HG03095 (cell line): Measurements from ENCODE around the gene KCTD19.
A peak's percentile ranks its signal among the peaks of the same experiment; 100 is the strongest.

Experiments used
- ATAC-seq: cut with Tn5 transposase; IDR thresholded peaks from one replicate; pipeline ENCODE4 v1.9.1; 2021; ENCODE audit warnings: moderate library complexity; ENCODE audit not compliant: unreplicated experiment

The KCTD19 gene

DNA sequence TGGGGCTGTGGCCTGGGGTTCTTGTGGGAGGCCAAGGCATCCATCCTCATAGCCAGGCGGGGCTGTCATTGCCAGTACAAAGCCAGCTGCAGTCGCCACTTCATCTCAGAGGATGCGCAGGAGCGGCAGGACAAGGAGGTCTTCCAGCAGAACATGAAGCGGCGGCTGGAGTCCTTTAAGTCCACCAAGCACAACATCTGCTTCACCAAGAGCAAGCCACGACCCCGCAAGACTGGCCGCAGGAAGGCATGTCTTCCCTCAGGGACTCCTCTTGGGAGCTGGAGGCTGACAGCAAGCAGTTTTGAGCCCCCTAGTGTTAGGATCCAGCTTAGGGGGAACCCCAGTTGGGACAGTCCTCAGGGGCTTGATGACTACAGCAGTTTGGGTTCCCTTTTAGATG, 62.3 kb downstream of the KCTD19 start:
- ATAC-seq = no peak

DNA sequence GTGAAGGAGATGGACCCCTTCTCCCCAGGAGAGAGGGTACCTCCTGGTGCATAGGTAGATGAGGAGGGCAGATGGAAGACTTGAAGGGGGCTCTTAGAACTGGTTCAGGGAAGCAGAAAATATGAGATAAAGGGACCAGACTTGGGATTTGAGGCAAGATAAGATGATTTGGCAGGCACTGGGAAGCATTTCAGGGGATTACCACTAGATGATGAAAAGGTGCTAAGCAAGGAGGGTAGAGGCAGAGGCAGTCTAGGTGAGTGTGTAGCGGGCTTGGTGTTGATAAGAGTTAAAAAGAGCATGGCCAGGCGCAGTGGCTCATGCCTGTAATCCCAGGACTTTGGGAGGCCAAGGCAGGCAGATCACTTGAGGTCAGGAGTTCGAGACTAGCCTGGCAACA, 63.3 kb downstream of the KCTD19 start:
- no peak for ATAC-seq

DNA sequence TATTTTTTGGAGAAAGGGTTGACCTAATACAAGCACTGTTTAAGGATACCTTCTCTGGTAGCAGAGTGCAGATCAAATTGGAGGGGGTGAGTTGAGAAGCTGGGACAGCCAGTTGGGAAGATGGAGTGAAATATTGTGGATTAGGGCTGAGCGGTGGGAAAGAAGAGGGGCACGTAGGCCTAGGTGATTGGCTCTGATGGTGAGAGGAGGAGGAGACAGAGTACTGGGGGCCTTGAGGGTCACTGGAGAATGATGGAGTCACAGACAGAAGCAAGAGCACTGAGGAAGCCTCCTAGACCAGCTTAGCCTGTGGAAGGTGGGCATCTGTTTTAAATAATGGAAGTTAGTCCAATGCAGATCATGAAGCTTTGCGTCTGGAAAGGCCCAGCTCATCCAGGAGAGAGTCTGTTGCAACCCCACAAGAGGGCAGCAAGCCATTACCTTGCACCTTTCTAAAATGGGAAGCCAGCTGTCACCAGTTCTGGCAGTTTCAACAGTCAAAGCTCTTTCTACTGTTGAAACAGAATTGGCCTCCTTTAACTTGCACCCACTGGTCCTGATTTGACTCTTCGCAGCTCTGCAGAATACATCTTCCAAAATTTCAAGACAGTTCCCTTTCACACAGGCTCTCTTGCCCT, 66.0 kb downstream of the KCTD19 start:
- peak; percentile 53 for ATAC-seq

DNA sequence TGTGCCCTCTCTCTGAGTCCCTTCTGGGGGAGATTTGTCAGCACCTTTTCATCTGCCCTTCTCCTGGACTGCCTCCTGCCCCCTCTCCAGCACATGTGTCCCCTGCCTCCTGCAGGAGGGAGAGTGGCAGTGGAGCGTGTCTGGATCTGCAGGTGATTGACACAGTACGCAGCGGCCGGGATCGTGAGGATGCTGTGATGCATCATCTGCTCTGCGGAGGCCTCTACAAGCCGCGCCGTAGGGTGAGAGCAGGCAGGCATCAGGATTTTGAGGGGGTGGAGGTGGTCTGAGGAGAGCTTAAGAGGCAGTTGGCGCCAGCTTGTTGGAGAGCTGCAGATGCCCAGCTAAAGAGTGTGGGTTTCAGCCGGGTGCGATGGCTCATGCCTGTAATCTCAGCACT, 66.8 kb downstream of the KCTD19 start:
- ATAC-seq = no peak

DNA sequence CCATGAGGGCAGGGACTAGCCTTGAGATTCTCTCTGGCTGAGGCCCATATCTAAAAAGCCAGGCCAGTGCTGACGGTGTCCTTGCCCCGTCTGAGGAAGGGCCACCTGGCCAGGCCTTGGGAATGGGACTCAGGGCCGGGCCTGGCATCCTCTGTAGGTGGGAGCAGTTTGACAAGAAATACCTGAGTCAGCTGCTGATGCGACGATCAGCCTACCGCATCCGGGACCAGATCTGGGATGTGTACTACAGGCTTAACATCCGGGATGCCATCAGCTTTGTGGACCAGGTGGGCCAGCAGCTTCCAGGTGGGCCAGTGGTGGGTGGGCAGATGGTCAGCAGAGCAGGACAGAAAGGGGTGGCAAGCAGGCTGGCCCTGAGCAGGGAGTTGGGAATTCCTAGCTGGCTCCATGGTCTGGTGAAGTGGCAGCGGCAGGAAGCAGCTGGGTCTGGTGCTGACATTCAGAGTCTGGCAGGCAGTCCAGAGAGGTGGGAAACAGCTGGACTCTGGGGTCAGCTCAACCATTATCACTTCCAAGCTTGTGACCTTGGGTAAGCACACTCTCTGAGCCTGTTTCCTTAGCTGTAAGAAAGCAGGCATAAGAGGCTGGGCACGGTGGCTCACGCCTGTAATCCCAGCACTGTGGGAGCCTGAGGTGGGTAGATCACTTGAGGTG, 68.2 kb downstream of the KCTD19 start:
- no peak for ATAC-seq

DNA sequence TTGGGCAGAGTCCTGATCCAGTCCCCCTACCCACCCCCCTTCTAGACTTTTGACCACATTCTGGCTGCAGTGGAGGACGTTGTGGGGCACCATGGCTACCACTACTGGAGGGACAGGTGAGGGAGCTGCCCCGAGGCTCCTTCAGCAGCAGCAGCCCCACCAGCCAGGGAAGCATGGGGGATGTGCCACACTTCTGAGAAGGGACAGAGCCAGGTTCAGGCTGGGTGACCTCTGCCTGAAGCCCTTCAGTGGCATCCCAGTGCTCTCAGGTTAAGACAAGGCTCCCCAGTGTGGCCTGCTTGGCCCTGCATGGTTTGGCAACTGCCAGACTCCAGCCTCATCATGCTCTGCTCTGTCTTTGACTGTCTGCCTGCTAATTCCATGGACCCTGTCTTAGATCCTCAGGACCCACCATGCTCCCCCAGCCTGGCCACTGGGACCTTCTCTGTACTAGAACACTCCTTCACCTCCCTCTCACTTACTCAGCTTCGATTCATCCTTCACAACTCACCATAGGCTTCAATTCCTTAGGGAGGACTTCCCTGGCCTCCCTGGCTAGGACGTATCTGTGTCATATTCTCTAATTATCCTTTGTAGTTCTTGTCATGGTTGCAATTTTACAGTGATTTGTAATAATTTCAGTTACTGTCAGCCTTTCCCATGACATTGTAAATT, 68.9 kb downstream of the KCTD19 start:
- no peak for ATAC-seq

DNA sequence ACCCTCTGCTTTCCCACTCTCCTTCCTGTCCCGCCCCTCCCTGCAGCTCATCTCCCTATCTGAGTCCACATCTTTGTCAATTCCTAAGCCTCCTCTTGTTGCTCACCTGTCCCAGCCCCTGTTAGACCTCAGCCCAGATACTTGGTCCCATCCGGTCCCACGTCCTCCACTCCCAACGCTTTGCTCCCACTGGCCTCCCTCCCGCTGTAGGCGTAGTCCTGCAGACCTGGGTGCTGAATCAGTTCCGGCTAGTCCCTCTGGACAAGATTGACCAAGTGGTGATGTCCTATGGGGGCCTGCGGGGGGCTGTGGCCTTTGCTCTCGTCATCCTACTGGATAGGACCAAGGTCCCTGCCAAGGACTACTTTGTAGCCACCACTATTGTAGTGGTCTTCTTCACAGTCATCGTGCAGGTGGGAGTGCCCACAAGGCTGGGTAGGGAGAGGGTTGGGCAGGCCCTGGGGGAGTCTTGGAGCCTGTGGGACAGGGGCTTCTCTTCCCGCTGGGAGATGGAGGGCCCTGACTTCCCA, 69.8 kb downstream of the KCTD19 start:
- ATAC-seq = no peak

DNA sequence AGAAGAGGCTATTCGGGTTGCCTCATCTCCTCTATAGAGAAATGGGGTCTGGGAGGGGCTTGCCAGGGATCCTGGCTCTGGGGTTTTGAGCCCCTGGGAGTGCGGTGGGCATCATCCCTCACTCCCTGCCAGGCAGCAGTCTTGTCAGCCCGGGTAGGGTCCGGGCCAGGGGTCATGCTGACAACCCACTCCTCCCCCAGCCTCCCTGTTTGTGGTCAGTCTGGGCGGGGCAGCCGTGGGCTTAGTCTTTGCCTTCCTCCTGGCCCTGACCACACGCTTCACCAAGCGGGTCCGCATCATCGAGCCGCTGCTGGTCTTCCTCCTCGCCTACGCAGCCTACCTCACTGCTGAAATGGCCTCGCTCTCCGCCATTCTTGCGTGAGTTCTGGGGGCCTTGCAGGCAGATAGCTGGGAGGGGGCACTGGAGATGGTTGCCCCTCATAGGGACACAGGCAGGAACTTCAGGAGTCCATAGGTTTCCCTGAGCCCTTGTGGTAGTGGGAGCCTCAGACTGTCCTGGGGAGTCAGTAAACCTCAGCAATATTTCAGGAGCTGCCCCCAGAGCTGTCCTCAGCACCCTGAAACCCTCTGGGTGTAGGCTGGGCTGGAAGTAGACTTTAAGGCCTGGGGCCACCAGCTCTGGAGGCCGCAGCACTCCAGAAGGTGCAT, 70.9 kb downstream of the KCTD19 start:
- ATAC-seq = no peak

DNA sequence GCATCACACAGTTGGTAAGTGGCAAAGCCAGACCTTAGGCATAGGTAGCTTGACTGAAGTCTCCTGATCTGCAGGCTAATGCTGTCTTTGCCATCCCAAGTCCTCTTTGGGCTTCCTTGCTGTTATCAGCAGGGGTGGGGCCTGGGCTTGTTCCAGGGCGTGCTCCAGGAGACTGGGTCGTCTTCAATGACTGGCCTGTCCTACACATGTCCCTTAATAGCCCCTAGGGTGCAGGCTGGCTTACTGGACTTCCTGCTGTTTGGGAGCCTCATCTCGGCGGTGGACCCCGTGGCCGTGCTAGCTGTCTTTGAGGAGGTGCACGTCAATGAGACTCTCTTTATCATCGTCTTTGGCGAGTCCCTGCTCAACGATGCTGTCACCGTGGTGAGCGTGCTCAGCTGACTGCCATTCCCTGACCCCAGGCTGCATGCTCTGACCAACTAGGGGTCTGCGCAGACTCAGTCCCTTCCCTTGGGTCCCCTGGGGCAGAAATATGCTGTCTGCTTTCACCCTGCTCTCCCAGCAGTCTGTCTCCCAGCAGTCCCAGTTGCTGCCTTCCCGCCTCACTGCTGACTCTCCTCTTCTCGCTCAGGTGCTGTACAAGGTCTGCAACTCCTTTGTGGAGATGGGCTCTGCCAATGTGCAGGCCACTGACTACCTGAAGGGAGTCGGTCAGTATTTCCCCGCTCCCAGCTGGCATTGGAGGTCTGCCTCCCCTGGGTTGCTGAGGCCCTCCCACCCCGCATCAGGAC, 71.6 kb downstream of the KCTD19 start:
- no peak for ATAC-seq

DNA sequence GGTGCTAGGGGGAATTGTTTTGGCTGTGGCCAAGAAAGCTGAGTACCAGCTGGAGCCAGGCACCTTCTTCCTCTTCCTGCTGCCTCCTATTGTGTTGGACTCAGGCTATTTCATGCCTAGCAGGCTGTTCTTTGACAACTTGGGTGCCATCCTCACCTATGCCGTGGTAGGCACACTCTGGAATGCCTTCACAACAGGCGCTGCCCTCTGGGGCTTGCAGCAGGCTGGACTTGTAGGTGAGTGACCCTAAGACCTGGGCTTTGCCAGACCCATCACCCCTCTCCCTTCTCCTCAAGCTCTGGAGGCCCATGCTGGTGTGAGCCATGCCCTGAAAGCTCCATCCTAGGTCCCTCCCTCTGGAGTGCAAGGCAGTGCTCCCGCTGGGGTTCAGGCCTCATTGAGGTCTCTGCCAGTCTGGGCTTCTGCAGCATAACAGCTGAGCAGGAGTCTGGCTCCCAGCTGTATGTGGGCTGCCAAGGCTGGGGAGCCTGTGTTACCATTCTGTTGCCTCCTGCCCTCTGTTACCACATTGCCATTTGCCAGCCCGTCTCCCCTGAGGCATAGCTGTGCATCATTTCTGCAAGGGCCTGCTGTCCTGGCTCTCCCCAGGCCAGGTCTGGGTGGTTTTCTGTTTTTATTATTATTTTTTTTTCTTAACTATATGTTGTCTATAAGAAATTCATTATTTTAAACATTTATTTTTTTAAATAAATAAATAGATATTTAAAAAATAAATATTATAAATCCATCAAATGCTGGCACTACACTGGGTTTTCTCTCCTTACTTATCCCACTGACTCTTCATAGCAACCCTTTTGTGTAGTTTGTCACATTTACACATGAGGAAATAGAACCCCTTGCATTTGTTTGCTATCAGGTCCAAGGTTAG, 73.7 kb downstream of the KCTD19 start:
- ATAC-seq = no peak

DNA sequence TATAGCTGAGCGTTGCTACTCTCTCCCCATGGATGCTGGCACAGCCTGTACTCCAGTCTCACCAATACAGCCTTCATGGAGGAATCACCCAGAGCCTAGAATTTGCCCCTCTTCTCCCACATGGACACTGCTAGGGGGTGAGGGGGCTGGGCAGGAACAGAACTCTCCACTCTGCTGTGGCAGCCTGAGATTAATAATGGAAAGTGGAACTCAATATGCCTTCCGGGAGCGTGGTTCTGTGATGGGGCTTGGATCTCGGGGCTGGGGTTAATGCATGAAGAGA, 76.6 kb downstream of the KCTD19 start:
- ATAC-seq = no peak

DNA sequence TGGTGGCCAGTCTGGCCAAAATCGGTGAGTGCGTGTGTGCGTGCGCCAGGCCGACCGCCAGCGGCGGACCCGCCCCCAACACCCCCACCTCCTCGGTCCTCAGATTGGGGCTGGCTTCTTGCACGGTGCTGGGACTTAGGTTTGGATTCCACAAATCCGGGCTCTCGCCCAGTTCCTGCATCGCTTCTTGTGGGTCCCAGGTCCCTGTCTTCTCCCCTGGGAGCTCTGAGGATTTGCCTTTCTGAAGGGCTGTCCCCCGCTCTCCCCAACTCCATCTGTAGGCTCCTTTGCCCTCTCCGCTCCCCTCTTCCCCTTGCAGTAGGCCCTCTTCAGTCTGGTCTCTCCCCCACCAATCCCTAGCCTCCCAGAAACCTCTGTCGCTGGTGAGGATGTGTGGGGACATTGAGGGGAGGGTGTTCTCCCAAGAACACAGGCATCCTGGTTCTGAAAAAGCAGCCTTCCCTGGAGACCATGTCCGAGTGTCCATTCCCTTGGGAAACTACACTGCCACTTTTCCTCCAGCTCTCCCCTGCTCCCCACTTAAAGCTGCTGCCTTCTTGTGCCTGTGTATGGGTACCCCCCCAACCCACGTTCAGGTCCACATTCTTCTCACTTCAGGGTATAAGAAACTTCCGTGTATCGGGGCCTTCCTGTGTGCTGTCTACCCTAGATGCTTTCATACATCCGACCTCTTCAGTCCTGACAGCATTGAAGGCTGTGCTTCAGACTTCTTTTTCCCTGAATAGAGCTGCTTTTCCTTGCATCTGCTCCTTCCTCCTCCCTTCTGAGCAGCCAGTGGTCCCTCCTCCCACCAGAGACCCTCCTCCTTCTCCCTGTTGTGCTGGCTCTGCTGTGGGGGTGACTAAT, 77.1 kb downstream of the KCTD19 start:
- ATAC-seq = no peak

DNA sequence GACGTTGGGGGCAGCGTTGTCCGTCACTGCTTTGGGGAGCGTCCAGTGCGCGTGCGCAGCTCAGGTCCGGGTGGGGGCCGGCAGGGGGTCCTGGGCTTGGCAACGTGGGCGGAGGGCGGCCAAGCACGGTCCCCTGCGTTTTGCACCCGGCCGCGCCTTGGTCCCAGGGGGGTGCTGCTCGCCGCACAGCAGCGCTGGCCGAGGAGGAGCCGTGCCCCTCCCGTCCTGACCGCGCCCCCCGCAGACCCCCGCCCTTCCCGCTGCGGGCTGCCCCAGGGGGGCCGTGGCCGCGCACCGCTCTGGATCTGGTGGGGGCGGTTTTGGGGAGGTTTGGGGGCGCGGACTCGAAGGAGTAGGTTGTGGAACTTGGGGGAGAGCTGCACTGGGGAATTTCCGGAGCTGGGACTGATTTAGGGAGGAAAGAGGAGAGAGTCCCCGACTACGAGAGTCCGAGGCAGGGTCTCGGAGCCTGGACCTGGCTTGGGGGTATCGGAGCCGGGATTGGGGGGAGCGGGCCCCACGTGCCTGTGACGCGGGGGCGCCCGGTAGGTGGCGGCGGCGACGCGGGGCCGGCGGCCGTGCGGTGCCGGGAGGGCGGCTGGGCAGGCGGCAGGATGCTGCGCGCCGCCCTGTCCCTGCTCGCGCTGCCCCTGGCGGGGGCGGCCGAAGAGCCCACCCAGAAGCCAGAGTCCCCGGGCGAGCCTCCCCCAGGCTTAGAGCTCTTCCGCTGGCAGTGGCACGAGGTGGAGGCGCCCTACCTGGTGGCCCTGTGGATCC, 78.0 kb downstream of the KCTD19 start, which contains the start of gene SLC9A5:
SLC9A5 (plus strand) TSS at position 579 of the 777 bp plus-strand sequence; CDS start at position 615, 36 bp downstream.
- no peak for ATAC-seq

DNA sequence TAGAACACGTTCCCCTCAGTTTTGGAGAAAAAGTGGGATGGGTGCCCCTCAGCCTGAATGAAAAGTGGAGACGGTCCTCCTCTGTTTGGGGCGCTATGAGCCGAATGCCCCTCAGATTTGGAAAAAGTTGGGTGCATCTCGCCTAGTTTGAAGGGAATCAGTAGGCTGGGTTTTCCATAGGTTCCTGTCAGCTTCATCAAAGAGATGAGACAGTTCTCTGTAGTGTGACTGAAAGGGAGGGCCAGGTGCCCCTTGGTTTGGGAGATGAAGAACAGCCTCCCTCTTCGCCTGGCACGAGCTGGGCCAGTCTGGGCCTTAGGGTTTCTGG, 78.5 kb downstream of the KCTD19 start:
- ATAC-seq = no peak

DNA sequence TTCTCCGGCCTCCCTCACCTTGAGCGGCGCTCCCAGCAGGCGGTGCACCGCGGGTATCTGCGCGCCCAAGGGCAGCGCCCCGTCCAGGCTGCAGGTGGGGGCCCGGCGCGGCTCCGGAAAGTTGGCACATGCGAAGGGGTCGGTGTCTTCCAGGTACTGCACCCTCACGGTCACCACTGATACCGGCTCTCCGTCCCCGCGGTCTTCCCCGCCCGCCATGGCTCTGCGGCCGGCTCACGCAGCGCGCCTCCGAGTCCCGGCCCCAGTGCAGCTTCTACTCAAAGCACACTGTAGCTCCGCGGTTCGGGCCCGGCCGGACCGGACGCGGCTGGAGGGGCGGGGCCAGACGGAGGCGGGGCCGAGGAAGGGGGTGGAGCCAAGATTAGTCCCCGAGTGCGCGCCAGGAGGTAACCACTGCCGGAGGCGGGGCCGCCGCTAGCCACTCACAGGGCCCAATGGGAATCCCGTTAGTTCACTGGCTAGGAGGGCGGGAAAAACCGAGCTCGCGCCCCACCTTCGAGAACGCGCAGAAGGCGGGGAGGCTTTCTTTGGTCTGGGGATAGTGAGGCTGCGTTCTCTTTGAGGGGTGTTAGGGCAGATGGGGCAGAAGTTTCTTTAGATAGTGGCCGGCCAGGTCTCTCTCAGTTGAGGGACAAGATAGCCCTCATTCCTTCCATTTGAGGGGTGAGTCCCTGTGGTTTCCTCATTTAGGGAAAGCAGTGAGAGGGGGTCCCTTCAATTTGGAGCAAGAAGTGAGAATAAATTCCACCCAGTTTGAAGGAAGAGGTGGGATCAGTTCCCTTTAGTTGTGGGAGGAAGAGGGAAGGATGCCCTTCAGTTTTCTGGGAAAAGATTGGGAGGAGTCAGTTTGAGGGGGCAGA, 79.1 kb downstream of the KCTD19 start, which contains the start of gene FHOD1:
FHOD1 (minus strand) TSS at position 290 of the 881 bp plus-strand sequence; CDS start at position 219, 71 bp downstream.
- ATAC-seq = peak; percentile 35

DNA sequence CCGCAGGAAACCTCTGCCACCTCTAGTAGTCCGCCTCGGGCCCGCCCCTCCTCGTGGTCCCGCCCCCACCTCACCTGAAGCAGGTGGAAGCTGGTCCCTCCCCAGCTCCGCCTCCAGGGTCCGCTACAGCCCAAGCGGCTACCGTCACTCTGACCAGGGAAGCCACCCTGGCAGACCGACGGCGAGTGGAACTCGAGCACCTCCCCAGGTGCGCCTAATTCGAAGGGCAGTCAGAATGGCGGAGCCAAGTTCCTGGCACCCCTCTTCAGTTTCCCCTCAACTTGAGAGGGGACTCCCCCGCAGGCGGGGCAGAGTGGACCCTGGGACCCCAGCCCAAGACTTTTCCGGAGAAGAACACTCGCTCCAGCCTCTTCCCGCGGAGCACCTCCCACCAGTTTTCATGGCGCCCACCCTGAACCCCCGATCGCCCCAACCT, 79.8 kb downstream of the KCTD19 start:
- no peak for ATAC-seq

DNA sequence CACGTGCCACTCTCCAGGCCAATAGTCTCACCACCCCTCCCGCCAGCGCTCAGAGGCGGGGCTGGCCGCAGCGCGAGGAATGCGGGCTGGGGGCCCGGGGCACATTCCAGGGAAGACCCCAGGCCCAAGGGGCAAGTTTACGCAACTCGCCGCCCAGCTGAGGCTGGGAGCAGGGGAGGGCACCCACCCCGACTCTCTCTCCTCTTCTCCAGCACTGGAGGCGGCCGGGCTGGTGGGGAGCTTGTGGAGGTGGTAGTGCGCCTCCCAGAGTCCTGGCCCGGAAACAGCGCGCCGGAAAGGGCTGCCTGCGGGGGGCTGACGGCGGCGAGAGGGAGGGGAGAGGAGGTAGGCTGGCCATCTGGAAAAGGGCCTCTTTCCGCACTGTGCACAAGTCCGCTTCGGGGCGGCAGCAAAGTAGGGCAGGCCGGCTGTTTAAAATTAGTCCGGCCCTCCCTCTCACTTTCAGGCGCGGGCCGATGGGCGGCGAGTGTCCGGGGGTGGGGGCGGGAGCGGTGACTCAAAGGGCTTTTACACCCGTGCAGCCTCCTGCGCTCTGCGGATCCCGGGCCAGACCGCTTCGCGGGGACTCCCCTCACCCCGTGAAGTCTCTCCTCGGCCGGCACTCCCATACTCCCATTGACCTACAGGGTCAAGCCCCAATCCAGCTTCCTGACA, 80.3 kb downstream of the KCTD19 start:
- ATAC-seq = no peak
